HEK293 (cell line): ENCODE data around the gene WNT5B.

Experiments
- HOXC10 ChIP-seq: sonication (generic); formaldehyde crosslinking; IDR thresholded peaks from 2 replicates; pipeline ENCODE4 v1.8.1; 2023; ENCODE audit warnings: mild to moderate bottlenecking, missing genetic modification reagents
- TCF7L2 ChIP-seq: IDR thresholded peaks from 2 replicates; pipeline ENCODE4 v1.6.1; 2011; ENCODE audit warnings: low read depth, mild to moderate bottlenecking, inconsistent platforms, low read length, moderate library complexity, borderline replicate concordance
- ZBTB21 ChIP-seq: fragments of 450-650 bp; formaldehyde crosslinking; IDR thresholded peaks from 2 replicates; pipeline ENCODE4 v1.5.1; 2017; ENCODE audit warnings: missing biosample characterization, missing genetic modification characterization
- ZFHX2 ChIP-seq: fragments of 450-650 bp; formaldehyde crosslinking; conservative IDR thresholded peaks from 2 replicates; pipeline ENCODE4 v1.5.1; 2016; ENCODE audit warnings: missing biosample characterization, missing genetic modification characterization
- ZNF133 ChIP-seq: fragments of 450-650 bp; formaldehyde crosslinking; IDR thresholded peaks from 2 replicates; pipeline ENCODE4 v1.5.1; 2016; ENCODE audit warnings: missing biosample characterization, missing genetic modification characterization
- ZNF175 ChIP-seq: fragments of 450-650 bp; formaldehyde crosslinking; IDR thresholded peaks from 2 replicates; pipeline ENCODE4 v1.5.1; 2016; ENCODE audit warnings: missing biosample characterization, missing genetic modification characterization
- ZNF248 ChIP-seq: fragments of 450-650 bp; formaldehyde crosslinking; IDR thresholded peaks from 2 replicates; pipeline ENCODE4 v1.5.1; 2017; ENCODE audit warnings: missing biosample characterization, missing genetic modification characterization
- ZNF324 ChIP-seq: fragments of 450-650 bp; formaldehyde crosslinking; IDR thresholded peaks from 2 replicates; pipeline ENCODE4 v1.5.1; 2016; ENCODE audit warnings: missing biosample characterization, missing genetic modification characterization
- ZNF366 ChIP-seq: fragments of 450-650 bp; formaldehyde crosslinking; conservative IDR thresholded peaks from 2 replicates; pipeline ENCODE4 v1.5.1; 2016; ENCODE audit warnings: missing biosample characterization, missing genetic modification characterization
- ZNF416 ChIP-seq: fragments of 450-650 bp; formaldehyde crosslinking; IDR thresholded peaks from 2 replicates; pipeline ENCODE4 v1.5.1; 2016; ENCODE audit warnings: missing biosample characterization, missing genetic modification characterization
- ZNF514 ChIP-seq: fragments of 450-650 bp; formaldehyde crosslinking; IDR thresholded peaks from 2 replicates; pipeline ENCODE4 v1.5.1; 2016; ENCODE audit warnings: missing biosample characterization, missing genetic modification characterization
- ZNF600 ChIP-seq: fragments of 450-650 bp; formaldehyde crosslinking; IDR thresholded peaks from 2 replicates; pipeline ENCODE4 v1.5.1; 2016; ENCODE audit warnings: missing biosample characterization, missing genetic modification characterization
- ZNF621 ChIP-seq: fragments of 450-650 bp; formaldehyde crosslinking; IDR thresholded peaks from 2 replicates; pipeline ENCODE4 v1.5.1; 2017; ENCODE audit warnings: missing biosample characterization, missing genetic modification characterization
- ZNF629 ChIP-seq: fragments of 450-650 bp; formaldehyde crosslinking; IDR thresholded peaks from 2 replicates; pipeline ENCODE4 v1.5.1; 2017; ENCODE audit warnings: missing biosample characterization, missing genetic modification characterization
- ZNF660 ChIP-seq: fragments of 450-650 bp; IDR thresholded peaks from 2 replicates; pipeline ENCODE4 v1.5.1; 2018; ENCODE audit warnings: missing biosample characterization, mild to moderate bottlenecking, missing genetic modification characterization
- ZNF664 ChIP-seq: fragments of 450-650 bp; formaldehyde crosslinking; IDR thresholded peaks from 2 replicates; pipeline ENCODE4 v1.5.1; 2016; ENCODE audit warnings: missing biosample characterization, missing genetic modification characterization
- ZNF791 ChIP-seq: fragments of 450-650 bp; formaldehyde crosslinking; IDR thresholded peaks from 2 replicates; pipeline ENCODE4 v1.5.1; 2016; ENCODE audit warnings: missing biosample characterization, missing genetic modification characterization
- ZNF830 ChIP-seq: fragments of 450-650 bp; IDR thresholded peaks from 2 replicates; pipeline ENCODE4 v1.5.0; 2018; ENCODE audit warnings: missing biosample characterization, missing genetic modification characterization, low read depth, mild to moderate bottlenecking, moderate library complexity
- ZNF843 ChIP-seq: fragments of 450-650 bp; formaldehyde crosslinking; IDR thresholded peaks from 2 replicates; pipeline ENCODE4 v1.5.1; 2016; ENCODE audit warnings: missing biosample characterization, missing genetic modification characterization
- ZSCAN30 ChIP-seq: fragments of 450-650 bp; IDR thresholded peaks from 2 replicates; pipeline ENCODE4 v1.5.1; 2018; ENCODE audit warnings: missing biosample characterization, mild to moderate bottlenecking, missing genetic modification characterization, moderate library complexity
- TF ChIP-seq, protein P1 (sequence below): fragments of 450-650 bp; formaldehyde crosslinking; IDR thresholded peaks from 2 replicates; pipeline ENCODE4 v1.5.1; 2016; ENCODE audit warnings: missing biosample characterization, missing genetic modification characterization
- TF ChIP-seq, protein P2 (sequence below): fragments of 450-650 bp; formaldehyde crosslinking; IDR thresholded peaks from 2 replicates; pipeline ENCODE4 v1.5.0; 2017; ENCODE audit warnings: missing biosample characterization, missing genetic modification characterization, borderline replicate concordance
- TF ChIP-seq, protein P3 (sequence below): fragments of 450-650 bp; formaldehyde crosslinking; IDR thresholded peaks from 2 replicates; pipeline ENCODE4 v1.5.1; 2016; ENCODE audit warnings: missing biosample characterization, missing genetic modification characterization, borderline replicate concordance
- TF ChIP-seq, protein P4 (sequence below): fragments of 450-650 bp; formaldehyde crosslinking; IDR thresholded peaks from 2 replicates; pipeline ENCODE4 v1.5.1; 2016; ENCODE audit warnings: missing biosample characterization, missing genetic modification characterization
- TF ChIP-seq, protein P5 (sequence below): fragments of 450-650 bp; formaldehyde crosslinking; IDR thresholded peaks from 2 replicates; pipeline ENCODE4 v1.5.1; 2017; ENCODE audit warnings: missing biosample characterization, missing genetic modification characterization

Gene WNT5B

DNA sequence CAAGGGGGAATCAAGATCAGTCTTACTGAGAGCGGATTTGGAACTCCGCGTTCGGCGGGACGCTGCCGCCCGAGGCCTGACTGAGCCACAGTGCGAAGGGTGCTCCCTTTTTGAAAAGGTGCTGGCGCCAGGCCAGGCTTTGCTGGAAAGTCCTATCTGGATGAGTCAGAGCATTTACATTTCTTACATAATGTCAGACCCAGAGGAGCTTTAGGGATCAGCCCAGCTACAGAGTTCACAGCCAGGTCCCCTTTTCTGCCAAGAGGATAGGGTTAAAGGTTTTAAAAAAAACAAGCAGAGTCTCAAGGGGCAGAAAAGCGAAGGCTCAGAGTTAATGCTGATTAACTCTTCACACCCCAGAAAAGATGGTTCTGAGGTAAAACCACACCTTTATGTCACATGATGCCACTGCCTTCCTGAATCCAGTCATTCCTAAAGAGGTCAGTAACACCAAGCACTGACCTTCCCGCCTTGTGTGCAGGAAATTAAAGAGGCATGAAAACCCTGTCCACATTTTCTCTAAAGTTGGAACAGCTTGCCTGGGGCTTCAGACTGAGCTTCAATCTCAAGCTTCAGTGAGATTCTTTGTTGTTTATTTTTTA, 22.9 kb upstream of the WNT5B start (continued):
- TF ChIP-seq, protein P1, sequence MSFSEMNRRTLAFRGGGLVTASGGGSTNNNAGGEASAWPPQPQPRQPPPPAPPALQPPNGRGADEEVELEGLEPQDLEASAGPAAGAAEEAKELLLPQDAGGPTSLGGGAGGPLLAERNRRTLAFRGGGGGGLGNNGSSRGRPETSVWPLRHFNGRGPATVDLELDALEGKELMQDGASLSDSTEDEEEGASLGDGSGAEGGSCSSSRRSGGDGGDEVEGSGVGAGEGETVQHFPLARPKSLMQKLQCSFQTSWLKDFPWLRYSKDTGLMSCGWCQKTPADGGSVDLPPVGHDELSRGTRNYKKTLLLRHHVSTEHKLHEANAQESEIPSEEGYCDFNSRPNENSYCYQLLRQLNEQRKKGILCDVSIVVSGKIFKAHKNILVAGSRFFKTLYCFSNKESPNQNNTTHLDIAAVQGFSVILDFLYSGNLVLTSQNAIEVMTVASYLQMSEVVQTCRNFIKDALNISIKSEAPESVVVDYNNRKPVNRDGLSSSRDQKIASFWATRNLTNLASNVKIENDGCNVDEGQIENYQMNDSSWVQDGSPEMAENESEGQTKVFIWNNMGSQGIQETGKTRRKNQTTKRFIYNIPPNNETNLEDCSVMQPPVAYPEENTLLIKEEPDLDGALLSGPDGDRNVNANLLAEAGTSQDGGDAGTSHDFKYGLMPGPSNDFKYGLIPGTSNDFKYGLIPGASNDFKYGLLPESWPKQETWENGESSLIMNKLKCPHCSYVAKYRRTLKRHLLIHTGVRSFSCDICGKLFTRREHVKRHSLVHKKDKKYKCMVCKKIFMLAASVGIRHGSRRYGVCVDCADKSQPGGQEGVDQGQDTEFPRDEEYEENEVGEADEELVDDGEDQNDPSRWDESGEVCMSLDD (tag by site-specific recombination): no peak
- TF ChIP-seq, protein P2, sequence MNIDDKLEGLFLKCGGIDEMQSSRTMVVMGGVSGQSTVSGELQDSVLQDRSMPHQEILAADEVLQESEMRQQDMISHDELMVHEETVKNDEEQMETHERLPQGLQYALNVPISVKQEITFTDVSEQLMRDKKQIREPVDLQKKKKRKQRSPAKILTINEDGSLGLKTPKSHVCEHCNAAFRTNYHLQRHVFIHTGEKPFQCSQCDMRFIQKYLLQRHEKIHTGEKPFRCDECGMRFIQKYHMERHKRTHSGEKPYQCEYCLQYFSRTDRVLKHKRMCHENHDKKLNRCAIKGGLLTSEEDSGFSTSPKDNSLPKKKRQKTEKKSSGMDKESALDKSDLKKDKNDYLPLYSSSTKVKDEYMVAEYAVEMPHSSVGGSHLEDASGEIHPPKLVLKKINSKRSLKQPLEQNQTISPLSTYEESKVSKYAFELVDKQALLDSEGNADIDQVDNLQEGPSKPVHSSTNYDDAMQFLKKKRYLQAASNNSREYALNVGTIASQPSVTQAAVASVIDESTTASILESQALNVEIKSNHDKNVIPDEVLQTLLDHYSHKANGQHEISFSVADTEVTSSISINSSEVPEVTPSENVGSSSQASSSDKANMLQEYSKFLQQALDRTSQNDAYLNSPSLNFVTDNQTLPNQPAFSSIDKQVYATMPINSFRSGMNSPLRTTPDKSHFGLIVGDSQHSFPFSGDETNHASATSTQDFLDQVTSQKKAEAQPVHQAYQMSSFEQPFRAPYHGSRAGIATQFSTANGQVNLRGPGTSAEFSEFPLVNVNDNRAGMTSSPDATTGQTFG (tag by site-specific recombination): no peak
- TF ChIP-seq, protein P3, sequence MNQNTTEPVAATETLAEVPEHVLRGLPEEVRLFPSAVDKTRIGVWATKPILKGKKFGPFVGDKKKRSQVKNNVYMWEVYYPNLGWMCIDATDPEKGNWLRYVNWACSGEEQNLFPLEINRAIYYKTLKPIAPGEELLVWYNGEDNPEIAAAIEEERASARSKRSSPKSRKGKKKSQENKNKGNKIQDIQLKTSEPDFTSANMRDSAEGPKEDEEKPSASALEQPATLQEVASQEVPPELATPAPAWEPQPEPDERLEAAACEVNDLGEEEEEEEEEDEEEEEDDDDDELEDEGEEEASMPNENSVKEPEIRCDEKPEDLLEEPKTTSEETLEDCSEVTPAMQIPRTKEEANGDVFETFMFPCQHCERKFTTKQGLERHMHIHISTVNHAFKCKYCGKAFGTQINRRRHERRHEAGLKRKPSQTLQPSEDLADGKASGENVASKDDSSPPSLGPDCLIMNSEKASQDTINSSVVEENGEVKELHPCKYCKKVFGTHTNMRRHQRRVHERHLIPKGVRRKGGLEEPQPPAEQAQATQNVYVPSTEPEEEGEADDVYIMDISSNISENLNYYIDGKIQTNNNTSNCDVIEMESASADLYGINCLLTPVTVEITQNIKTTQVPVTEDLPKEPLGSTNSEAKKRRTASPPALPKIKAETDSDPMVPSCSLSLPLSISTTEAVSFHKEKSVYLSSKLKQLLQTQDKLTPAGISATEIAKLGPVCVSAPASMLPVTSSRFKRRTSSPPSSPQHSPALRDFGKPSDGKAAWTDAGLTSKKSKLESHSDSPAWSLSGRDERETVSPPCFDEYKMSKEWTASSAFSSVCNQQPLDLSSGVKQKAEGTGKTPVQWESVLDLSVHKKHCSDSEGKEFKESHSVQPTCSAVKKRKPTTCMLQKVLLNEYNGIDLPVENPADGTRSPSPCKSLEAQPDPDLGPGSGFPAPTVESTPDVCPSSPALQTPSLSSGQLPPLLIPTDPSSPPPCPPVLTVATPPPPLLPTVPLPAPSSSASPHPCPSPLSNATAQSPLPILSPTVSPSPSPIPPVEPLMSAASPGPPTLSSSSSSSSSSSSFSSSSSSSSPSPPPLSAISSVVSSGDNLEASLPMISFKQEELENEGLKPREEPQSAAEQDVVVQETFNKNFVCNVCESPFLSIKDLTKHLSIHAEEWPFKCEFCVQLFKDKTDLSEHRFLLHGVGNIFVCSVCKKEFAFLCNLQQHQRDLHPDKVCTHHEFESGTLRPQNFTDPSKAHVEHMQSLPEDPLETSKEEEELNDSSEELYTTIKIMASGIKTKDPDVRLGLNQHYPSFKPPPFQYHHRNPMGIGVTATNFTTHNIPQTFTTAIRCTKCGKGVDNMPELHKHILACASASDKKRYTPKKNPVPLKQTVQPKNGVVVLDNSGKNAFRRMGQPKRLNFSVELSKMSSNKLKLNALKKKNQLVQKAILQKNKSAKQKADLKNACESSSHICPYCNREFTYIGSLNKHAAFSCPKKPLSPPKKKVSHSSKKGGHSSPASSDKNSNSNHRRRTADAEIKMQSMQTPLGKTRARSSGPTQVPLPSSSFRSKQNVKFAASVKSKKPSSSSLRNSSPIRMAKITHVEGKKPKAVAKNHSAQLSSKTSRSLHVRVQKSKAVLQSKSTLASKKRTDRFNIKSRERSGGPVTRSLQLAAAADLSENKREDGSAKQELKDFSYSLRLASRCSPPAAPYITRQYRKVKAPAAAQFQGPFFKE (tag by site-specific recombination): no peak
- TF ChIP-seq ZNF324 (tag by site-specific recombination) (no peak), ZNF366 (tag by site-specific recombination) (peak; percentile 73), ZNF514 (tag by site-specific recombination) (no peak), ZNF660 (tag by site-specific recombination) (peak; percentile 99), ZNF248 (no peak), ZNF664 (tag by site-specific recombination) (no peak), ZSCAN30 (tag by site-specific recombination) (0 out of 2 replicates have a peak, but pooled peaks have one; percentile 28), ZNF621 (tag by site-specific recombination) (no peak), ZNF830 (tag by site-specific recombination) (no peak), ZNF629 (tag by site-specific recombination) (peak; percentile 62), ZNF416 (tag by site-specific recombination) (no peak), ZNF843 (no peak), ZNF791 (tag by site-specific recombination) (no peak), TCF7L2 (0 out of 2 replicates have a peak, but pooled peaks have one; percentile 23), ZNF175 (tag by site-specific recombination) (no peak), ZNF600 (tag by site-specific recombination) (no peak), HOXC10 (CRISPR knock-in tag) (no peak), ZBTB21 (tag by site-specific recombination) (peak; percentile 10; the same call in 1 of the 2 replicates), ZFHX2 (tag by site-specific recombination) (no peak), ZNF133 (tag by site-specific recombination) (no peak)
- TF ChIP-seq, protein P4, sequence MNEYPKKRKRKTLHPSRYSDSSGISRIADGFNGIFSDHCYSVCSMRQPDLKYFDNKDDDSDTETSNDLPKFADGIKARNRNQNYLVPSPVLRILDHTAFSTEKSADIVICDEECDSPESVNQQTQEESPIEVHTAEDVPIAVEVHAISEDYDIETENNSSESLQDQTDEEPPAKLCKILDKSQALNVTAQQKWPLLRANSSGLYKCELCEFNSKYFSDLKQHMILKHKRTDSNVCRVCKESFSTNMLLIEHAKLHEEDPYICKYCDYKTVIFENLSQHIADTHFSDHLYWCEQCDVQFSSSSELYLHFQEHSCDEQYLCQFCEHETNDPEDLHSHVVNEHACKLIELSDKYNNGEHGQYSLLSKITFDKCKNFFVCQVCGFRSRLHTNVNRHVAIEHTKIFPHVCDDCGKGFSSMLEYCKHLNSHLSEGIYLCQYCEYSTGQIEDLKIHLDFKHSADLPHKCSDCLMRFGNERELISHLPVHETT: 0 out of 2 replicates have a peak, but pooled peaks have one; percentile 24
- TF ChIP-seq, protein P5, sequence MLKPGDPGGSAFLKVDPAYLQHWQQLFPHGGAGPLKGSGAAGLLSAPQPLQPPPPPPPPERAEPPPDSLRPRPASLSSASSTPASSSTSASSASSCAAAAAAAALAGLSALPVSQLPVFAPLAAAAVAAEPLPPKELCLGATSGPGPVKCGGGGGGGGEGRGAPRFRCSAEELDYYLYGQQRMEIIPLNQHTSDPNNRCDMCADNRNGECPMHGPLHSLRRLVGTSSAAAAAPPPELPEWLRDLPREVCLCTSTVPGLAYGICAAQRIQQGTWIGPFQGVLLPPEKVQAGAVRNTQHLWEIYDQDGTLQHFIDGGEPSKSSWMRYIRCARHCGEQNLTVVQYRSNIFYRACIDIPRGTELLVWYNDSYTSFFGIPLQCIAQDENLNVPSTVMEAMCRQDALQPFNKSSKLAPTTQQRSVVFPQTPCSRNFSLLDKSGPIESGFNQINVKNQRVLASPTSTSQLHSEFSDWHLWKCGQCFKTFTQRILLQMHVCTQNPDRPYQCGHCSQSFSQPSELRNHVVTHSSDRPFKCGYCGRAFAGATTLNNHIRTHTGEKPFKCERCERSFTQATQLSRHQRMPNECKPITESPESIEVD (tag by site-specific recombination): peak; percentile 79
